ENCODE measurements around the gene DUS4L.
"Not testable (repeated sequence)": the region's sequence is repeated elsewhere in the genome, so short reads cannot be mapped to it uniquely, and the experiment has no call there.

Gene DUS4L

GRCh38 chr7:107563775-107564552, at the start of gene DUS4L, which contains the start of gene COG5:
DUS4L (plus strand) TSS chr7:107563971; CDS start chr7:107567071, 3,100 bp downstream.
COG5 (minus strand) TSS chr7:107563920; CDS start chr7:107563896, 24 bp downstream.
- DNase-seq (ENCODE audit: low read depth) = peak; percentile 61

- DNase-seq (ENCODE audit: low read depth) = no peak
Observed at GRCh38 chr7:107526672-107527071, 37.1 kb upstream of the DUS4L start.

GRCh38 chr7:107527196-107527595, 36.6 kb upstream of the DUS4L start:
- DNase-seq (ENCODE audit: low read depth) = no peak

GRCh38 chr7:107528461-107528860, 35.3 kb upstream of the DUS4L start:
- DNase-seq (ENCODE audit: low read depth) = peak; percentile 25

- no peak for DNase-seq (ENCODE audit: low read depth)
Observed at GRCh38 chr7:107530751-107531150, 33.0 kb upstream of the DUS4L start.

- DNase-seq (ENCODE audit: low read depth) = no peak
Observed at GRCh38 chr7:107534139-107534538, 29.6 kb upstream of the DUS4L start.

GRCh38 chr7:107537228-107537627, 26.5 kb upstream of the DUS4L start:
- DNase-seq (ENCODE audit: low read depth) = not testable (repeated sequence)

- no peak for DNase-seq (ENCODE audit: low read depth)
Observed at GRCh38 chr7:107538001-107538400, 25.8 kb upstream of the DUS4L start.

GRCh38 chr7:107543338-107543993, 20.3 kb upstream of the DUS4L start:
- no peak for DNase-seq (ENCODE audit: low read depth)

GRCh38 chr7:107544848-107545591, 18.8 kb upstream of the DUS4L start:
- no peak for DNase-seq (ENCODE audit: low read depth)

- no peak for DNase-seq (ENCODE audit: low read depth)
Observed at GRCh38 chr7:107551936-107552335, 11.8 kb upstream of the DUS4L start.

GRCh38 chr7:107555893-107556292, 7.9 kb upstream of the DUS4L start:
- no peak for DNase-seq (ENCODE audit: low read depth)

- DNase-seq (ENCODE audit: low read depth) = peak; percentile 41
Observed at GRCh38 chr7:107559864-107560263, 3.9 kb upstream of the DUS4L start.

GRCh38 chr7:107560898-107561516, 2.8 kb upstream of the DUS4L start:
- no peak for DNase-seq (ENCODE audit: low read depth)

- DNase-seq (ENCODE audit: low read depth) = no peak
Observed at GRCh38 chr7:107563081-107563774, 543 bp upstream of the DUS4L start.

- DNase-seq (ENCODE audit: low read depth) = peak; percentile 68
Observed at GRCh38 chr7:107564553-107565298, 955 bp downstream of the DUS4L start.

- no peak for DNase-seq (ENCODE audit: low read depth)
Observed at GRCh38 chr7:107570298-107570697, 6.5 kb downstream of the DUS4L start.

GRCh38 chr7:107573537-107573936, 9.8 kb downstream of the DUS4L start:
- no peak for DNase-seq (ENCODE audit: low read depth)

GRCh38 chr7:107579554-107579884, 15.7 kb downstream of the DUS4L start:
- DNase-seq (ENCODE audit: low read depth) = no peak

GRCh38 chr7:107579885-107580715, 16.3 kb downstream of the DUS4L start, which contains the start of gene BCAP29:
BCAP29 (plus strand) TSS chr7:107580246; CDS start chr7:107580773, 527 bp downstream.
- DNase-seq (ENCODE audit: low read depth) = no peak
